DOHH2 (cell line): Measurements from ENCODE around the gene USP10.

Source experiments
- EZH2phosphoT487 ChIP-seq: fragments of 200-600 bp; sonication (generic); IDR thresholded peaks from 2 replicates; pipeline ENCODE4 v1.6.1; 2017; ENCODE audit warnings: borderline replicate concordance, mild to moderate bottlenecking, antibody characterized with exemption, low read length, moderate library complexity, mixed read lengths
- TF ChIP-seq, protein P1 (sequence below): fragments of 200-600 bp; sonication (generic); IDR thresholded peaks from one replicate; pipeline ENCODE4 v1.5.1; 2014; ENCODE audit warnings: antibody characterized with exemption, mild to moderate bottlenecking, low read depth, low read length; ENCODE audit not compliant: poor library complexity, severe bottlenecking

DNA sequence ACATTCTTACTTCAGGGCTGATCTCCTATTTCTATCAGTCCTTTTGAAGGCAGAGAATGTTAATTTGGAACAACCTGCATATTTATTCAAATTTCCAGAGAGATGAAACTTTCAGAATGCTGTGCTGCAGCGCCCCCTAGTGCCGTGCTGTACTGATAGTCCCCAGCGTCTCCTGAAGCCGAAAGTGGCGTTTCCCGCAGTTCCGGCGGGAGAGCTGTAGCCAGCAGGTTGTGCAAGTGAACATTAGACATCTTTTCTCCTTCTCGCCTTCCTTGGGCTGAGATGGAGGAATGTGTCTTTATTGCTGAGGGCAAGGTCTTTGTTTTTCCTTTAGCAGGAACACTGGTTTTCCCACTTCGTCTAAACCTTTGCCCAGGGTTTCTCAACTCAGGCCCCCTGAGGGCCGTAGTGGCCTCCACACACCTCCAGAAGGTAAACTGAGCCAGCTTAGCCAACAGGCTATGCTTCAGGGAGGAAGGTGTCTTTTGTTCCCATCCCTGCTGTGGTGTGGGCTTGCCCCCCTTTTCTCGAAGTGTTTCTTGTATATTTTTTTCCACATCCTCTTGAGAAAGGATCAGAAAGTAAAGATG is 26.4 kb downstream of the USP10 start:
- TF ChIP-seq, protein P1, sequence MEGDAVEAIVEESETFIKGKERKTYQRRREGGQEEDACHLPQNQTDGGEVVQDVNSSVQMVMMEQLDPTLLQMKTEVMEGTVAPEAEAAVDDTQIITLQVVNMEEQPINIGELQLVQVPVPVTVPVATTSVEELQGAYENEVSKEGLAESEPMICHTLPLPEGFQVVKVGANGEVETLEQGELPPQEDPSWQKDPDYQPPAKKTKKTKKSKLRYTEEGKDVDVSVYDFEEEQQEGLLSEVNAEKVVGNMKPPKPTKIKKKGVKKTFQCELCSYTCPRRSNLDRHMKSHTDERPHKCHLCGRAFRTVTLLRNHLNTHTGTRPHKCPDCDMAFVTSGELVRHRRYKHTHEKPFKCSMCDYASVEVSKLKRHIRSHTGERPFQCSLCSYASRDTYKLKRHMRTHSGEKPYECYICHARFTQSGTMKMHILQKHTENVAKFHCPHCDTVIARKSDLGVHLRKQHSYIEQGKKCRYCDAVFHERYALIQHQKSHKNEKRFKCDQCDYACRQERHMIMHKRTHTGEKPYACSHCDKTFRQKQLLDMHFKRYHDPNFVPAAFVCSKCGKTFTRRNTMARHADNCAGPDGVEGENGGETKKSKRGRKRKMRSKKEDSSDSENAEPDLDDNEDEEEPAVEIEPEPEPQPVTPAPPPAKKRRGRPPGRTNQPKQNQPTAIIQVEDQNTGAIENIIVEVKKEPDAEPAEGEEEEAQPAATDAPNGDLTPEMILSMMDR, result peak; percentile 99
- TF ChIP-seq EZH2phosphoT487, result no peak
